Measurements from ENCODE around the gene SLC8A3. TPM values are rescaled to one million over a fixed set of nuclear protein-coding genes. Genes with fewer than 3 reads are reported as not detected.

SLC8A3 gene
- total and polyA plus RNA-seq, 2 of the 13 experiments (the other 11 are each of a cell fraction or from before 2014, with no cell fraction given): 0.01 to 0.02 TPM

DNA sequence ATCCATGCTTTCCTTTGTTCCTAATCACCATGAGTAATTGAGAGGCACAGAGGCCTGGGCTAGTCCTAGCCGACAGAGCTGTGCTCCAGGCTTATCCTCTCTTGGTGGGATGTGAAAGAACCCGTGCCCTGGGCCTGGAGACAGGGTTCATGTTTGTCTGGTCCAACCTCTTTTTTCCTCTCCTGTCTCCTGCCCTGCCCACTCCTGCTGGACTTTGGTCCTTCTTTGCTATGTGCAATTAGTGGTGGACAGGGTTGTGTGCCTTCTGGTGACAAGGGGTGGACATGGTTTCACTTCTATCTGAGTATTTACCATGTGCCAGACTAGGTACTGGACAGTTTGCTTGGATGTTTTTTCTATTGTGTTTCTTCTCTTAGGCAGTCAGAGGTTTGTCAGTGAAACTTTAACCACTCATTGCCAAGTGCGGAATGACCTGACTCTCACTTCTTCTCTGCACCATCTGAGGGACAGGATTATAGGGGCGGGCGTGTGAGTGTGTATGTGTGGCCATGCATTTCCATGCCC lies 183.4 kb downstream of the SLC8A3 start (continued):
- TF ChIP-seq, protein P1, sequence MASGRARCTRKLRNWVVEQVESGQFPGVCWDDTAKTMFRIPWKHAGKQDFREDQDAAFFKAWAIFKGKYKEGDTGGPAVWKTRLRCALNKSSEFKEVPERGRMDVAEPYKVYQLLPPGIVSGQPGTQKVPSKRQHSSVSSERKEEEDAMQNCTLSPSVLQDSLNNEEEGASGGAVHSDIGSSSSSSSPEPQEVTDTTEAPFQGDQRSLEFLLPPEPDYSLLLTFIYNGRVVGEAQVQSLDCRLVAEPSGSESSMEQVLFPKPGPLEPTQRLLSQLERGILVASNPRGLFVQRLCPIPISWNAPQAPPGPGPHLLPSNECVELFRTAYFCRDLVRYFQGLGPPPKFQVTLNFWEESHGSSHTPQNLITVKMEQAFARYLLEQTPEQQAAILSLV (CRISPR knock-in tag; IDR thresholded peaks at IDR 0.05; ENCODE audit: borderline replicate concordance): peak; percentile 45; the same call in 1 of the 2 replicates
- TF ChIP-seq CBX5 (CRISPR knock-in tag; IDR thresholded peaks at IDR 0.05; ENCODE audit: borderline replicate concordance) (peak; percentile 81; the same call in 1 of the 2 replicates), ZNF276 (CRISPR knock-in tag; IDR thresholded peaks at IDR 0.05; ENCODE audit: low read depth) (0 out of 2 replicates have a peak, but pooled peaks have one; percentile 44), ELF3 (CRISPR knock-in tag; IDR thresholded peaks at IDR 0.05) (peak; percentile 85), ZNF124 (CRISPR knock-in tag; IDR thresholded peaks at IDR 0.05) (0 out of 2 replicates have a peak, but pooled peaks have one; percentile 53), JDP2 (CRISPR knock-in tag; IDR thresholded peaks at IDR 0.05; ENCODE audit: borderline replicate concordance) (no peak), HNRNPH1 (optimal IDR thresholded peaks at IDR 0.05; ENCODE audit: low read depth, low read length) (no peak), ZNF816 (CRISPR knock-in tag; IDR thresholded peaks at IDR 0.05; ENCODE audit: borderline replicate concordance) (0 out of 2 replicates have a peak, but pooled peaks have one; percentile 53), LCORL (IDR thresholded peaks at IDR 0.05) (no peak), LCORL (CRISPR knock-in tag; IDR thresholded peaks at IDR 0.05) (peak; percentile 92), YEATS2 (CRISPR knock-in tag; IDR thresholded peaks at IDR 0.05; ENCODE audit: borderline replicate concordance) (peak; percentile 48; the same call in 1 of the 2 replicates), ZNF441 (CRISPR knock-in tag; IDR thresholded peaks at IDR 0.05; ENCODE audit: borderline replicate concordance) (no peak; the same call in 1 of the 2 replicates), HNRNPK (IDR thresholded peaks at IDR 0.05; ENCODE audit: low read depth, low read length, poor library complexity, severe bottlenecking) (no peak), RFX5 (IDR thresholded peaks at IDR 0.05; ENCODE audit: low read depth, low read length) (0 out of 2 replicates have a peak, but pooled peaks have one; percentile 2), POGZ (CRISPR knock-in tag; IDR thresholded peaks at IDR 0.05) (peak; percentile 90), KDM6A (CRISPR knock-in tag; IDR thresholded peaks at IDR 0.05; ENCODE audit: low read depth) (peak; percentile 90; the same call in 1 of the 2 replicates), TBL1XR1 (IDR thresholded peaks at IDR 0.05; ENCODE audit: borderline replicate concordance, low read length, partially characterized antibody) (peak; percentile 28), TFE3 (CRISPR knock-in tag; IDR thresholded peaks at IDR 0.05) (0 out of 2 replicates have a peak, but pooled peaks have one; percentile 19), ZNF564 (CRISPR knock-in tag; IDR thresholded peaks at IDR 0.05) (no peak), MIXL1 (CRISPR knock-in tag; IDR thresholded peaks at IDR 0.05) (peak; percentile 96), ZNF776 (CRISPR knock-in tag; IDR thresholded peaks at IDR 0.05) (no peak), TBX3 (IDR thresholded peaks at IDR 0.05; ENCODE audit: borderline replicate concordance) (no peak), MTA3 (CRISPR knock-in tag; IDR thresholded peaks at IDR 0.05) (no peak), ESRRA (CRISPR knock-in tag; IDR thresholded peaks at IDR 0.05; ENCODE audit: low read depth) (peak; percentile 71; the same call in 1 of the 2 replicates)
- TF ChIP-seq, protein P2, sequence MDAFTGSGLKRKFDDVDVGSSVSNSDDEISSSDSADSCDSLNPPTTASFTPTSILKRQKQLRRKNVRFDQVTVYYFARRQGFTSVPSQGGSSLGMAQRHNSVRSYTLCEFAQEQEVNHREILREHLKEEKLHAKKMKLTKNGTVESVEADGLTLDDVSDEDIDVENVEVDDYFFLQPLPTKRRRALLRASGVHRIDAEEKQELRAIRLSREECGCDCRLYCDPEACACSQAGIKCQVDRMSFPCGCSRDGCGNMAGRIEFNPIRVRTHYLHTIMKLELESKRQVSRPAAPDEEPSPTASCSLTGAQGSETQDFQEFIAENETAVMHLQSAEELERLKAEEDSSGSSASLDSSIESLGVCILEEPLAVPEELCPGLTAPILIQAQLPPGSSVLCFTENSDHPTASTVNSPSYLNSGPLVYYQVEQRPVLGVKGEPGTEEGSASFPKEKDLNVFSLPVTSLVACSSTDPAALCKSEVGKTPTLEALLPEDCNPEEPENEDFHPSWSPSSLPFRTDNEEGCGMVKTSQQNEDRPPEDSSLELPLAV (CRISPR knock-in tag; conservative IDR thresholded peaks at IDR 0.05; ENCODE audit: low read depth): no peak
